Stimulated activated CD4-positive, alpha-beta T cell treated with anti-CD3 and anti-CD28 coated beads, TNF-alpha, amount 100 ng/mL, for 24 hours (primary cell): ENCODE measurements around the gene ATP2C2.
"Not testable (repeated sequence)": the region's sequence is repeated elsewhere in the genome, so short reads cannot be mapped to it uniquely, and the experiment has no call there.

ENCODE experiments used
- DNase-seq, 3 experiments: peaks; one replicate each; pipeline ENCODE4 v3.0.0-alpha.2; 2020; ENCODE audit warnings: low read depth in 3 of 3

Gene ATP2C2

DNA sequence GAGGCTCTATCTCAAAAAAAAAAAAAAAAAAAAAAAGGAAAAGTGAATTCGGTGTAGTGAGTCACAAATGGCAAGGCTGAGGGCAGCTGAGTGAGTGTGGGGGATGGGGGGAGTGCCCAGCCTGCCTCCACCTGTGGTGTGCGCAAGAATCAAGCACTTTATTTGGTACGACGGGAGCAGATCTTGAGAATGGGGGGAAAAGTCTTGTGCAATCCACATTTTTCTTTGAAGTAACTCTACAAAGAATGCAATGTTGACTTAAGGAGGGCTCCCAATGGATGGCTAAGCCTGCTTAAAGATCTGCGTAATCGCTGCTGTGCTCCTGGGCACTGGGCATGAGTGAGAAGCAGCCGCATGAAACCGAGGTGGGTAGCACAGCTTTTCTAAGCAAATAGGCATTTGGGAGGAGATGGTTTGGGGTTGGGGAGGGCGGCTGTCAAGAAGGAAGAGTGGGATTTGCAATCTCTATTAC is 28.2 kb downstream of the ATP2C2 start:
- no peak for DNase-seq

DNA sequence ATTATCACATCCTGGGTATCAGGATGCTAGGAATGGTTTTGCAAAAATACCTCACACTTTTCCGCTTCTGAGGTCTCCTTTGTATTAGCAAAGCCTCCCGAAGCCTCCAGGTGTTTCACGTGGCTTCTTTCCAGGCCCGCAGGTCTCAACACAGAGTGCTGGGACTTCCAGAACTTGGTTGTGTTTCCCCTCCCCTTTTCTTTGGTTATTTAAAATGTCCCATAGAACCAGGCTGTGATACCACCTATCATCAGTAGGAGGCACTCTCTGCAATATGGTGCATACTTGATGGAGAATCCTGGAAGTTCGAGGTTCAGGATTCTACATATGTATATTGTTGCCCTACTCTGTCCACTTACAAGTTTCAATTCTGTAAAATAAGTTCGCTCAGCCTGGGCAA is 28.8 kb downstream of the ATP2C2 start:
- no peak for DNase-seq

DNA sequence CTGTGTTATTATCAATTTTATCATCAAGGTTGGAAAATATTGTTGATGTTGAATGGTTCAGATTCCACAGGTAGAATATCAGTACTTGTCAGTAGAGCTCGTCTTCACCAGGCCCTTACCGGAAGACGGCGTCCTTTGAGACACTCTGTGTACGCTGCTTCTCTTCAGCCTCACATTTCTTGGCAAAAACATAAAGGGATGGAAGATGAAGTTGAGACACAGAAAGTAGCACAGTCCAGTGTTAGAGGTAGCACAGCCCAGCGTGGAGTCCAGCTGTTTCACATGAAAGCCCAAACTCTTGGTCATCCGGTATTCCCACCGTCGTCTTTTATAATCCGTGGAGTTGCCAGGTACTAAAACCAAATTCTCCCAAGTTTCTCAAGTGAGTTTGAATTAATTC is 30.4 kb downstream of the ATP2C2 start:
- DNase-seq: no peak

DNA sequence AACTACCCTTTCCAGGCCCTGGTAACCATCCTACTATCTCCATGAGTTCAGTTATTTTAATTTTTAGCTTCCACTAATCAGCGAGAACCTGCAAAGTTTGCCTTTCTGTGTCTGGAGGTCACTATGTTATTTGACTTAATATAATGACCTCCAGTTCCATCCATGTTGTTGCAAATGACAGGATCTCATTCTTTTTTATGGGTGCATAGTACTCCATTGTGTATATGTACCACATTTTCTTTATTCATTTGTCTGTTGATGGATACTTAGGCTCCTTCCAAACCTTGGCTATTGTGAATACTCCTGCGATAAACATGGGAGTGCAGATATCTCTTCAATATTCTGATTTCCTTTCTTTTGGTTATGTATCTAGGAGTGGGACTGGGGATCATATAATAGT is 31.6 kb downstream of the ATP2C2 start:
- DNase-seq: not testable (repeated sequence)

DNA sequence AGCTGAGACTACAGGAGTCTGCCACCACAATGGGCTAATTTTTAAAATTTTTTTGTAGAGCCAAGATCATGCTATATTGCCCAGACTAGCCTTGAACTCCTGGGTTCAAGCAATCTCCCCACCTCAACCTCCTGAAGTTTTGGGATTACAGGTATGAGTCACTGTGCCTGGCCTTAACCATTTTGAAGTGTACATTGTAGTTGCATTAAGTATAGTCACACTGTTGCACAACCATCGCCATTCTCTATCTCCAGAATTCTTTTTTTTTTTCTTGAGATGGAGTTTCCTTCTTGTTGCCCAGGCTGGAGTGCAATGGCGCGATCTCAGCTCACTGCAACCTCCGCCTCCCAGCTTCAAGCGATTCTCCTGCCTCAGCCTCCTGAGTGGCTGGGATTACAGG is 35.1 kb downstream of the ATP2C2 start:
- DNase-seq: not testable (repeated sequence)

DNA sequence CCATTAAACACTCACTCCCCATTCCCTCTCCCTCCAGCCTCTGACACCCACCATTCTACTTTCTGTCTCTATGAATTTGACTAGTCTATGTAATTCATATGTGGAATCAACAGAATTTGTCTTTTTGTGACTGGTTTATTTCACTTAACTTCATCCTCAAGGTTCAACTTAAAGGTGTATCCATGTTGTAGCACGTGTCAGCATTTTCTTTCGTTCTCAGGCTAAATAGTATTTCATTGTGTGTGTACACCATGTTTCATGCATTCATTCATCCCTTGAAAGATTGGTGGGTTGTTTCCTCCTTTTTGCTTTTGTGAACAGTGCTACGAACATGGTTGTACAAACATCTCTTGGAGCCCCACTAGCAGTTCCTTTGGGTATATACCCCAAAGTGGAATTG is 36.0 kb downstream of the ATP2C2 start:
- no peak for DNase-seq

DNA sequence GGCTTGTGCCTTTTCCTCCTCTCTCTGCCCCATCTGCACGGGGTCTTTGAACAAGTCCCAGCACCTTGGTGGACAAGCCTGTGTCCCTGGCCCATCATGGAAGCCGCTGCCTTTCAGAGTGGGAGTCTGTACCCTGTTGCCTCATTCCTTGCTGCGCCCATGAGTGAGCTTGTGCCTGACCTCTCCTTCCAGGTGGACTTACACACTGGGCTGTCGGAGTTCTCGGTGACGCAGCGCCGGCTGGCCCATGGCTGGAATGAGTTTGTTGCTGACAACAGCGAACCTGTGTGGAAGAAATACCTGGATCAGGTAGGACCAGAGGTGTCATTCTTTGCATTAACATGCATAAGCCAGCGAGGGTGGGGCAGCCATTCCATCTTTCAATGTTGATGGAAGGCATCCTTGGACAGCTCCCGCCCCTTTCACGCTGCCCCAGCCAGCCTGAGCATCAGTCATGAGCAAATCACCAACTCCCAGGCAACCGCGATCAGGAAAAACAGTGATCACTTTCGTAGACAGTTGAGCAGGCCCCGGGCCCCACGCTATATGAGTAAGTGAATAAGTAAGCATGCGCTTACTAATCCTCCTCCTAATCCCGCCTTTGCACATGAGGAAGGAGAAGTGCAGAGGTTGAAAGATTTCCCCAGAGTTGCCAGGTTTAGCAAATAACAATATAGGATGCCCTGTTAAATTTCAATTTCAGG is 36.8 kb downstream of the ATP2C2 start:
- DNase-seq: no peak

DNA sequence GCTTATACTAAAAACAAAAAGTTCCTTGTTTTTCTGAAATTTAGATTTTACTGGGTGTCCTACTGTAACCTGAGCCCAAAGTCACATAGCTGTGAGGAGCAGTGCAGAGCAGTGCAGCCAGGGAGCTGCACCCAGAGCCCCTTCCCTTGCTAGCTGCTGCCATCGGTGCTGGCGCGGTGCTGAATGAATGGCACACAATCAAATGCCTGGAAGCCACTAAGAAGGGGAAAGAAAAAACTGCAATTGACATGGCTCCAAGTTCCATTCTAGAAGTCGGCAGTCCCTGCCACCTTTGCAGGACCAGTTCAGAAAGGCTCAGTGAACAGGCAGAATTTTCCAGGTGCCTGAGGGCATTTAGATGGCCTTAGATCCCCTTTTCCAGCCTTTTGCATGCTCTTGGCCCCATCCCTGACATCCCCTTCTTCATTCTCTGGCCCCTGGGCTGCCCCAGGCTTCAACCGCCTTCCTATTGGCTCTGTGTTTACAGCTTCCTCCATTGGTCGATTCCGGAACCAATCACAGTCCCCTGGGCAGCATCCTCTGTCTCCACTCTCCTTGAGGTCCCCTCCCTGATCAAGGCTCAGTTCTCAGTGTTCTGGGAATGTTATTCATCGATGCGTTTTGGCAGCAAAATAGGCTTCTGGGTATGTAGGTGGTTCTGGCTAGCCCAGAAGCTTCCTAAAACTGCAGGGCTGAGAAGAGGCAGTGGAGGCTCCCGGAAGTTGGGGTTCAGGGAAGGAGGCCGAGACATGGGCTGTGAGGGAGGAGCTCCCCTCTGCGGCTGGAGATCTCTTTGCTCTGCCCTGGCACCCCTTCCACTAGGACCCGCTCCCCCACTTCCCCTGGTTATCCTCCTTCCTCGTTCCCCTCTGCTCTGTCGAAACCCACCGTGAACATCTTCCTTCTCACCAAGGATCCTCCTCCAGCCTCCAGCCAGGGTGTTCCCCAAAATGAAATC is 37.9 kb downstream of the ATP2C2 start:
- DNase-seq: no peak

DNA sequence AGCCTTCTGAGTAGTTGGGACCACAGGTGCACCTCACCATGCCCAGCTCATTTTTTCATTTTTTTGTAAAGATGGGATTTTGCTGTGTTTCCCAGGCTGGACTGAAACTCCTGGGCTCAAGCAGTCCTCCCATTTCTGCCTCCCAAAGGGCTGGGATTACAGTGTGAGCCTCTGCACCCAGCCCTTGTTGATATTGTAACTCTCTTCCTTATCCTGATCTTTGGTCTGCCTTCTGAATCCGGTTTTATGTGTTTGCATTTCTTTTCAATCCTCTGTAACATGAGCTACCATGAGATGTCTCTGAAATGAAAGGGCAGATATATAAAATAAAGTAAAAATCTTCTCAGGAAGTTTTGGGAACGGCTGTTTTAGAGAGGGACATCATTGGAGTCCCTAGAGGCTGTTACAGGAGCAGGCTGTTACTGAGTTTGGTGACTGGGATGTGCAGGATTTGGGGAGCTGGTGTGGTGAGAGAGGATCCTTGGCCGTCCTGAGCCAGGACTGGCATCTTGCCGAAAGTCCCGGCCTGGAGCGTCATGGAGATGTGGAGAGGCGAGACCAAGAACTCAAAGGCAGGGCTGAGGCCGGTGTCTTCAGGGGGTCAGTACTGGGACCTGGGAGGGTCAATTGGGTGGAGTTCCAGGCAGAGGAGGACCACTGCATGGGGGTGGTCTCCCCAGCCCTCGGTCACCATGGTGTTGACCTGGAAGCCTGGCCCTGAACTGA is 39.4 kb downstream of the ATP2C2 start:
- no peak for DNase-seq

DNA sequence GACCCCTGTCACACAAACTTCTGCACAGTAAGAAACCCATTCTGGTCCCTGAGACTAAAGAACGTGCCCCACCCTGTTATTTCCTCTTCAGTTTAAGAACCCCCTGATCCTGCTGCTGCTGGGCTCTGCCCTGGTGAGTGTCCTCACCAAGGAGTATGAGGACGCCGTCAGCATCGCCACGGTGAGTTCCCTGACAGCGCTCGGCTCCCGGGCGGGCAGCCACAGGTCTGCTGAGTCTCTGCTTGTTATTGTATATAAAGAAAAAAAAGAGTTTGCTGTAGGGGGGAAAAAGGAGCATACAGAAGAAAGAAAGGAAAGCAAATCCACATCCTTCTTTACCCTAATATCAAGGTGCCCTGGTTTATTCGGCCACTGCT is 40.0 kb downstream of the ATP2C2 start:
- no peak for DNase-seq

DNA sequence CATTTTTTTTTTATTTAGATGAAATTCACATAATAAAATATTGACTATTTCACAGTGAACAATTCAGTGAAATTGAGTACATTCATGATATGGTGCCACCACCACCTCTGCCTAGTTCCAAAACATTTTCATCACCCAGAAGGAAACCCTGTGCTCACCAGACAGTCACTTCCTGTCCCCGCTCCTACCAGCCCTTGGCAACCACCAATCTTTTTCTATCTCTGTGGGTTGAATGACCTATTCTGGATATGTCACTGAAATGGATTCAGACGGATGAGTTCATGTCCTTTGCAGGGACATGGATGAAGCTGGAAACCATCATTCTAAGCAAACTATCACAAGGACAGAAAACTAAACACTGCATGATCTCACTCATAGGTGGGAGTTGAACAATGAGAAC is 40.5 kb downstream of the ATP2C2 start:
- DNase-seq: no peak

DNA sequence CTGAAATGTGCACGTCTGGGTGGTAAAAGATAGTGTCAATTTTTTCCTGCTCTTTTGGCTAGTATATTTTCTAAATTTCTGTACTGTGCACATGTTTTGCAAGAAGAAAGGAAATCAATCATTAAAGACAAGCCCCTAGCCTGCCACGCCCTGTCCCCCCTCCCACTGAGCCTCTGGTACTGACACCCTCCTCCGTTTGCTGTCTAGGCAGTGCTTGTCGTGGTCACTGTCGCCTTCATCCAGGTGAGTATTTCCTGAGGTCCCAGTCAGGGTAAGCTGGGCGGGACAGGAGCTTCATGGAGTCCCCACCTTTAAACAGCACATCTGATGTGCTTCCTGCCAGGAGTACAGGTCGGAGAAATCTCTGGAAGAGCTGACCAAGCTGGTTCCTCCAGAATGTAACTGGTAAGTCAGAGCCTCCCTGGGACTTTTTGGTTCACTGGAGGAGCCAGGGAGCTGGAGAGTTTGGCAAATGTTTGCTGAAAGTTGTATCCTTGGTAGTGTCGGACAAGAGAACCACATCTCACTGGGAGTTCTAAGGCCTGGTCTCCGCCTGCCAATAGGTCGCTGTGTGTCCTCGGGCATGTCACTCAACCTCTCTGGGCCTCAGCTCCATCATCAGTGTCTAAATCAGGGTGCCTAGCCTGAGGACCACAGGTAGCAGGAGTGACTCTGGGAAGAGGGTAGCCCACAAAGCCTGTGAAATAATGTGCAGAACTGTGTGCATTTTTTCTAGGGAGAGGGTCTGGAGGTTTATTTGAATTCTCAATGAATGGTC is 42.2 kb downstream of the ATP2C2 start:
- no peak for DNase-seq

DNA sequence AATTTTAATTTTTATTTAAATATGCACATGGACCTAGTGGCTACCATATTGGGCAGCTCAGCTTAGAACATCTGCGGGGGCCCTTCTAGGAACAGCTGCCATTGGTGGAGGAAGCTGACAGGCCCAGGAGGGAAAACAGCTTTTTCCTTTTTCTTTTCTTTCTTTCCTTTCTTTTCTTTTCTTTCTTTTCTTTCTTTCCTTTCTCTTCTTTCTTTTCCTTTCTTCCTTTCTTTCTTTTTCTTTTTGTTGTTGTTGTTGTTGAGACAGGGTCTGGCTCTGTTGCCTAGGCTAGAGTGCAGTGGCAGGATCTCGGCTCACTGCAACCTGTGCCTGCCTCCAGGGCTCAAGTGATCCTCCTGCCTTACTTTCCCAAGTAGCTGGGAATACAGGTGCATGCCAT is 43.4 kb downstream of the ATP2C2 start:
- DNase-seq: no peak

DNA sequence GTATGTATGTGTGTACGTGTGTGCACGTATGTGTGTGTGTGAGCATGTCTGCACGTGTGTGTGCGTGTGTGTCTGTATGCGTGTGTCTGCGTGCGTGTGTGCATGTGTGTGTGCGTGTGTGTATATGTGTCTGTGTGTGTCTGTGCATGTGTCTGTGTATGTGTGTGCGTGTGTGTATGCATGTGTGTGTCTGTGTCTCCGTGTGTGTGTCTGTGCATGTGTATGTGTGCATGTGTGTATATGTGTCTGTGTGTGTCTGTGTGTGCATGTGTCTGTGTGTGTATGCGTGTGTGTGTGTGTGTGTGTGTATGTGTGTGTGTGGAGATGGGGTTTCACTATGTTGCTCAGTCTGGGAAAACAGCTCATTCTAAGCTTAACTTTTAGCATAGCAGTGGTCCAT is 43.9 kb downstream of the ATP2C2 start:
- no peak for DNase-seq

DNA sequence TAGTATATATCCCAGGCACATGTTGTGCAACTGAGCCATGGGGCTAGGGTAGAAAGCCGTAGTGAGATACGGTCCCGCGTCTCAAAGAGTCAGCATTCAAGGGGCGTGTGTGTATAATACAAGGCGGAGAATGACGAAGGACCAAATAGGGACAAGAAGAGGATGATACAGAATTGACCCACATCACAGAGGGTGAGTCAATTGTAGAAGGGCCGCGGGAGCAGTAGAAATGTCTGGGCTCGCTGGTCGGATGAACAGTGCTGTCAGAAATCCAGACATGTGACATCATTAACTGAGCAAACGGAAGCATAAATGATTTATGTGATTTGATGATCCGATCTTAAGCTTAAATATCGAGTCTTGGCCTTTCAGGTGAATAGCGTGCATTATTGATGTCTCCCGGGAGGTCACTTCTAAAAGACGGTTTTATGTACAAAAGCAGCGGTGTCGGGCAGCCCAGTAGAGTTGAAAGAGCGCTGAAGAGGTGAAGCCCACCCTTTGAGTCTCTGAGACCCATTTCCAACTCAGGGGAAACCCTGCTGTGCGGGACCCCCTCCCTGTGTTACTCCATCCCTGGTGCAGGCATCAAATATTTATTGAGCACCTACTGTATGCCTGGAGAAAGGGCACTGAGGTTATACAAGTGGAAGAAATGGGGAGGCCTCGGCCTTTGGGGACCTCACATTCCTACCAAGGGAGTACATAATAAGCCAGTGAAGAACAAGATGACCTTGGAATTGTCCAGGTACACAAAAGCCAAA is 45.1 kb downstream of the ATP2C2 start:
- DNase-seq: no peak

DNA sequence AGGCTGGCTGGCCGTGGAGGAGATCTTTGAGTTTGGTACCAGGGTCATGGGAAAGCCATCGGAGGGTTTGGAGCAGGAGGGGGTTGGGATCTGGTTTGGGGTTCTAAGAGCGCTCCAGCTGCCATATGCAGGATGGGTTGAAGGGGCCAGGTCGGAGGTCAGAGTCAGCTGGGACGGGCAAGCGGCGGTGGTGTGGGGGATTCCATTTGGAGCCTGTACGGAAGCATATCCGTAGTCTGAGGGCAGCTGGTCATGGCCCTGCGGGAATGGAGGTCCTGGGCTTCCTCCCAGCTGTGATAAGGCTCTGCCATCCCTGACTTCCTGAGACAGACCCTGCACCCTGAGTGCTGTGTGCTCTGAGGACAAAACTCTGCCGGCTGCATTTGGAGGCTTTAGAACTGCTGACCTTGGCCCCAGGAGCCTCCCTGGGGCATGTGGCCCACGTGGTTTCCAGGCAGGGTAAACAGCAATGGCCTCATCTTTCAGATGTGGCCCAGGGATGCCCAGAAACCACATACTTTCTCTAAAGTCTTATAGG is 46.5 kb downstream of the ATP2C2 start:
- DNase-seq: no peak

DNA sequence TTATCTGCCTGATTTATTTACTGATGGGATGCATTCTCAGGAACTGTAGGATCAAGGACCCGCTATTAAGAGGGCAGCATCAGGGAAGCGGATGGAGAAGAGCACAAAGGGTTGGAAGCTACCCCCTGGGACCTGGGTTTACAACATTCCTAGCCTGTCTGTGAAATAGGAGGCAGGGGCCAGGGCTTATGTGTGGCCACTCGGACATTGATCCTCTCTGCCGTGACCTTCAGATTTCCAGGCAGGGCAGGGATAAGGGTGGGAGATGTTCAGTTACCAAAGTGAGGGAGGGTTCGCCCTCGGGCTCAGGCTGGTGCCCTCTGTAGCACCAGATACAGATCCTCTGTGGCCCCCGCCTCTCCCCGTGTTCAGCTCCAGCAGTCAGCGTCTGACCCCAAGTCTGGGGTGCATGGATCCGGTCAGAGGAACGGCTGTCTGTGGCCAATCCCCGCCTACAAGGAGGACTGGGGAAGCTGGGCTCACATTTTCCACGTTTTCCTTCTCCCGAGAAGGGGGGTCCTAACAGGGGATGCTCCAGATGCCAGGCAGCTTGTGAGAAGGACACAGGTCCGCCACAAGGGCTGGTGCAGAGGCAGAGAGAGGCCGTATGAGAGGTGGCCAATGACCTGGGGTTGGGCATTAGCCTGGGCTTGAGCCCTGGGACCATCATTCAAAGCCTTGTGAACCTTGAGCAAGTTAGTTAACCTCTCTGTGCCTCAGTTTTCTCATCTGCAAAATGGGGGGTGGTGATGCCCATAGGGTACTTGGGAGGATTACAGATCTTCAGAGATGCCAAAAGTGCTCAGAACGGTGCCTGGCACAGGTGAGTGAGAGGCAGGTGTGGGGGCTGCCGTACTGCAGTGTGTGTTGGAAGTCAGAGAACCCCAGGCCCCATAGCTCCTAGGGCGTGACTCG is 48.3 kb downstream of the ATP2C2 start:
- DNase-seq: no peak

DNA sequence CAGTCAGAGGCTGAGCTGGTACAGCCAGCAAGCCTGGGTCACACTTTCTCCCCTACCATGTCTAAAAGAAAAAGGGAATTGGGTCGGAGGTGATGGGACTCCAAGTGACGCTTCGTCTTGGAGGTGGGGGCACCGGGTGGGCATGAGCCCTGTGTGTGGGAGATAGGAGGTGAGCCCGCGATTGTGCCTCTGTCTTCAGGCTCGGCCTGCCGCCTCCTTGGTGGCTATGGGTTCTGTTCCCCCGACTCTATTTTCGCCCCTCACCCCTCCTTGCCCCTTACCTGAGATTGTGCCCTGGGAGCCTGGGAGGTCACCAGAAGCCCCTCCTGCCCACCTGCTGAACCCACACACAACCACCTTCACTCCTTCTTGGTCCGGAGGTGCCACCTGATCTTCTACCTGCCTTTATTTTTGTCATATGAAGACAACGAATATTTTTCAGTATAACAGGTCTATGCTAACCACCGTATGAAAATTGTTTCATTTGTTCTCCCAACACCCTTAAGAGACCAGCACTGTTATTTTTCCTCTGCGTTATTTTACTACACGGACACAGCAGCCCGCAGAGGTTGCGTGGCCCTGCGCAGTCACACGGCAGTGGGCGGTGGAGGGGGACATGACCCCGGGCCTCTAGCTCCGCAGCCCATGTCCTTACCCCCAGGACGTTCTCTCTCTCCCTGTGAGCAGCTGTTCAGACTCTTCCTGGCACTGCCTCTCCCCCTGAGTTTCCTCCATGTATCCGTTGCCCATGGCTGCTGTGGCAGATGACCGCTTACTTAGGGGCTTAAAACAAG is 49.9 kb downstream of the ATP2C2 start:
- DNase-seq: no peak

DNA sequence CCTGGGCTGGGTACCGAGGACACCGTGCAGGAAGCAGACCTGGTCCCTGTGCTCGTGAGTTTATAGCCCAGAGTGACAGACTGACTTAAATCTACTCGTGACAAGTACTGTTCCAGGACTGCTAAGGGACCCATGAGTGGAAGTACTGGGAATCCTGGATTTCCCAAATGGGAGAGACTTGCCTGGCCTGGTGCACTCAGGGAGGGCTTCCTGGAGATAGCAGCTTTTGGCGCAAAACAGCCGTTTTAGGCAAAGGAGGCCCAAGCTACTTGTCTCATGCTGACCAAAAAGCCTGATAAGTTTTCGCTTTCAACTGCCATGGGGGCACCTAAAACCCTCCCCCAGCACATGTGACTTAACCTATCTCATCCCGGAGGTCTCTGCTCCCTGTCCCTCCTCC is 51.4 kb downstream of the ATP2C2 start:
- DNase-seq: no peak
